Anterior cingulate cortex (tissue), 58 donors: ENCODE measurements around the gene ZNF81.
"Not testable (repeated sequence)": the region's sequence is repeated elsewhere in the genome, so short reads cannot be mapped to it uniquely, and the experiment has no call there.

Experiments
- DNase-seq, 58 donors: peaks; one replicate each; lab custom pipeline; 2025; lab: John Stamatoyannopoulos, UW

The ZNF81 gene

GRCh38 chrX:47918274-47918673 is 81.6 kb downstream of the ZNF81 start:
- DNase-seq = no peak

GRCh38 chrX:47927212-47927611 is 90.5 kb downstream of the ZNF81 start:
- no peak for DNase-seq

GRCh38 chrX:47931970-47932369 is 95.3 kb downstream of the ZNF81 start:
- not testable (repeated sequence) for DNase-seq

GRCh38 chrX:47933946-47934345 is 97.2 kb downstream of the ZNF81 start:
- DNase-seq = no peak

GRCh38 chrX:47936224-47936939 is 99.7 kb downstream of the ZNF81 start:
- peak in 1 of 58 donors; percentile 10 for DNase-seq

- DNase-seq = no peak
These were observed 100.2 kb downstream of the ZNF81 start for GRCh38 chrX:47936940-47937317.

- no peak for DNase-seq
These were observed 103.7 kb downstream of the ZNF81 start for GRCh38 chrX:47940448-47940847.

GRCh38 chrX:47941423-47941822 is 104.7 kb downstream of the ZNF81 start:
- DNase-seq = no peak

- DNase-seq = not testable (repeated sequence)
These were observed 118.6 kb downstream of the ZNF81 start for GRCh38 chrX:47955295-47955694.

GRCh38 chrX:47956016-47956415 is 119.3 kb downstream of the ZNF81 start:
- DNase-seq = no peak

GRCh38 chrX:47958206-47958605 is 121.5 kb downstream of the ZNF81 start:
- DNase-seq = not testable (repeated sequence)

- DNase-seq = no peak
These were observed 122.2 kb downstream of the ZNF81 start for GRCh38 chrX:47958761-47959342.

- no peak for DNase-seq
These were observed 123.7 kb downstream of the ZNF81 start for GRCh38 chrX:47960406-47960805.

GRCh38 chrX:47961830-47962229 is 125.1 kb downstream of the ZNF81 start:
- not testable (repeated sequence) for DNase-seq

GRCh38 chrX:47965526-47965925 is 128.8 kb downstream of the ZNF81 start:
- not testable (repeated sequence) for DNase-seq
